Liver (tissue), 9 donors: ENCODE results near the gene CHID1. TPM values are rescaled to one million over a fixed set of nuclear protein-coding genes. Genes with fewer than 3 reads are reported as not detected.
A peak's percentile ranks its signal among the peaks of the same experiment; 100 is the strongest.

Experiments
- DNase-seq: peaks from one replicate; pipeline ENCODE4 v3.0.0-alpha.2; 2017; ENCODE audit warnings: low spot score
- H3K27ac ChIP-seq, 2 donors: one replicate each; pipeline ENCODE4 v1.7.0; 2013; ENCODE audit warnings: inconsistent platforms in 2 of 2, low read length in 2 of 2, control low read depth in 1 of 2, low read depth in 1 of 2, mild to moderate bottlenecking in 1 of 2
- H3K27me3 ChIP-seq, 4 donors: one replicate each; pipeline versions ENCODE4 v1.6.1 to v1.7.0; 2013; ENCODE audit warnings: low read length in 3 of 4, inconsistent platforms in 1 of 4, mild to moderate bottlenecking in 1 of 4, moderate library complexity in 1 of 4; ENCODE audit not compliant: control insufficient read depth in 4 of 4, insufficient read depth in 4 of 4
- H3K36me3 ChIP-seq, 4 donors: one replicate each; pipeline versions ENCODE4 v1.6.1 to v1.7.0; 2013; ENCODE audit warnings: low read length in 3 of 4, mild to moderate bottlenecking in 3 of 4, low read depth in 1 of 4, moderate library complexity in 1 of 4; ENCODE audit not compliant: control insufficient read depth in 4 of 4, insufficient read depth in 3 of 4
- H3K4me1 ChIP-seq, 4 donors: one replicate each; pipeline versions ENCODE4 v1.6.1 to v1.7.0; 2013; ENCODE audit warnings: low read length in 3 of 4, mild to moderate bottlenecking in 3 of 4, moderate library complexity in 1 of 4; ENCODE audit not compliant: control insufficient read depth in 4 of 4, insufficient read depth in 4 of 4
- H3K4me3 ChIP-seq, 3 donors: one replicate each; pipeline versions ENCODE4 v1.6.1 to v1.7.0; 2013; ENCODE audit warnings: low read length in 3 of 3, control low read depth in 1 of 3, low read depth in 1 of 3, mild to moderate bottlenecking in 1 of 3
- H3K9ac ChIP-seq, 2 donors: one replicate each; pipeline ENCODE4 v1.7.0; 2013; ENCODE audit warnings: low read length in 2 of 2, mild to moderate bottlenecking in 2 of 2, moderate library complexity in 2 of 2, control low read depth in 1 of 2, low read depth in 1 of 2
- H3K9me3 ChIP-seq, 4 donors: one replicate each; pipeline versions ENCODE4 v1.6.1 to v1.7.0; 2013; ENCODE audit warnings: low read length in 3 of 4; ENCODE audit not compliant: control insufficient read depth in 4 of 4
- CTCF ChIP-seq: fragments of 150-350 bp; IDR thresholded peaks from 2 replicates; pipeline ENCODE4 v1.5.1; 2017; ENCODE audit warnings: improper control_type of control experiment, low read depth, low read length; ENCODE audit not compliant: missing input control
- EGR1 ChIP-seq, 2 donors: IDR thresholded peaks; 2 replicates each; pipeline ENCODE4 v1.6.1; 2016 to 2018; ENCODE audit warnings: antibody characterized with exemption in 2 of 2, low read depth in 2 of 2
- FOXA1 ChIP-seq: IDR thresholded peaks from 2 replicates; pipeline ENCODE4 v1.6.1; 2016; ENCODE audit warnings: antibody characterized with exemption
- FOXA2 ChIP-seq: IDR thresholded peaks from 2 replicates; pipeline ENCODE4 v1.6.1; 2016; ENCODE audit warnings: antibody characterized with exemption
- GABPA ChIP-seq, 2 donors: IDR thresholded peaks in 1 of 2; conservative IDR thresholded peaks in 1 of 2; 2 replicates each; pipeline ENCODE4 v1.6.1; 2016; ENCODE audit warnings: antibody characterized with exemption in 2 of 2, mild to moderate bottlenecking in 1 of 2, moderate library complexity in 1 of 2
- HNF4A ChIP-seq, 2 donors: conservative IDR thresholded peaks; 2 replicates each; pipeline ENCODE4 v1.6.1; 2016; ENCODE audit warnings: antibody characterized with exemption in 2 of 2, mild to moderate bottlenecking in 2 of 2
- HNF4G ChIP-seq: IDR thresholded peaks from 2 replicates; pipeline ENCODE4 v1.6.1; 2016; ENCODE audit warnings: antibody characterized with exemption
- JUND ChIP-seq, 2 donors: IDR thresholded peaks; 2 replicates each; pipeline ENCODE4 v1.6.1; 2016; ENCODE audit warnings: antibody characterized with exemption in 2 of 2
- MAX ChIP-seq: IDR thresholded peaks from 2 replicates; pipeline ENCODE4 v1.6.1; 2016; ENCODE audit warnings: antibody characterized with exemption
- NR2F2 ChIP-seq: IDR thresholded peaks from 2 replicates; pipeline ENCODE4 v1.6.1; 2016; ENCODE audit warnings: antibody characterized with exemption
- RAD21 ChIP-seq, 2 donors: IDR thresholded peaks; 2 replicates each; pipeline ENCODE4 v1.6.1; 2016; ENCODE audit warnings: antibody characterized with exemption in 2 of 2, mild to moderate bottlenecking in 2 of 2
- REST ChIP-seq: IDR thresholded peaks from 2 replicates; pipeline ENCODE4 v1.6.1; 2016; ENCODE audit warnings: antibody characterized with exemption, mild to moderate bottlenecking
- RXRA ChIP-seq, 2 donors: IDR thresholded peaks; 2 replicates each; pipeline ENCODE4 v1.6.1; 2017 to 2018; ENCODE audit warnings: antibody characterized with exemption in 2 of 2, mild to moderate bottlenecking in 1 of 2
- SP1 ChIP-seq: IDR thresholded peaks from 2 replicates; pipeline ENCODE4 v1.6.1; 2018; ENCODE audit warnings: antibody characterized with exemption, mild to moderate bottlenecking
- TAF1 ChIP-seq: conservative IDR thresholded peaks from 2 replicates; pipeline ENCODE4 v1.6.1; 2016; ENCODE audit warnings: antibody characterized with exemption, mild to moderate bottlenecking
- YY1 ChIP-seq: IDR thresholded peaks from 2 replicates; pipeline ENCODE4 v1.6.1; 2016; ENCODE audit warnings: antibody characterized with exemption, mild to moderate bottlenecking
- ZBTB33 ChIP-seq: IDR thresholded peaks from 2 replicates; pipeline ENCODE4 v1.6.1; 2016; ENCODE audit warnings: antibody characterized with exemption
- WGBS: extraction: QIAGEN DNeasy Blood & Tissue Kit; methylation state at CpG from one replicate; pipeline ENCODE4 v1.1.7; 2013; 5-methylcytosine and 5-hydroxymethylcytosine counted together
- polyA plus RNA-seq, 2 donors: library from polyadenylated mRNA; stranded (reverse) in 1 of 2; unstranded in 1 of 2; fragments of 200-250 nt in 1 of 2; fragments of >200 nt in 1 of 2; fragmentation: Nextera tagmentation in 1 of 2; extraction: Ambion mirVana in 1 of 2; gene quantifications; one replicate each; pipeline versions ENCODE4 v1.2.1 to v1.2.3, GENCODE V29; 2013 to 2015
- total RNA-seq, 2 donors: library from RNA; depleted of rRNA; stranded (reverse); fragments of >200 nt; gene quantifications; one replicate each; pipeline ENCODE4 v1.2.3, GENCODE V29; 2014
- TF ChIP-seq, protein P1 (sequence below): IDR thresholded peaks from 2 replicates; pipeline ENCODE4 v1.6.1; 2016; ENCODE audit warnings: antibody characterized with exemption
- donor health status: healthy.
- donor health status: healthy.
- donor health status: healthy.
- donor health status: healthy.
- donor health status: healthy.

The CHID1 gene
- total and polyA plus RNA-seq, 4 donors: 39.5 to 68.8 (median 59.1) TPM

- Histone ChIP-seq H3K4me3 (no peak overlapping the region), H3K27ac (no peak overlapping the region), H3K4me1 (peaks cover 8 to 20% (median 14%) of the 10 kb centered on the region in 4 donors), H3K27me3 (no peaks in the 10 kb centered on the region), H3K9ac (no peak overlapping the region), H3K36me3 (peaks cover 2 to 7% (median 5%) of the 10 kb centered on the region in 4 donors), H3K9me3 (no peaks in the 10 kb centered on the region)
- DNase-seq: no peak
- TF ChIP-seq ZBTB33 (no peak), NR2F2 (no peak), FOXA1 (no peak)
- WGBS: 82% methylated on average over 13 of the region's 13 CpGs
Observed at GRCh38 chr11:944711-945470, 34.3 kb upstream of the CHID1 start.

DNA sequence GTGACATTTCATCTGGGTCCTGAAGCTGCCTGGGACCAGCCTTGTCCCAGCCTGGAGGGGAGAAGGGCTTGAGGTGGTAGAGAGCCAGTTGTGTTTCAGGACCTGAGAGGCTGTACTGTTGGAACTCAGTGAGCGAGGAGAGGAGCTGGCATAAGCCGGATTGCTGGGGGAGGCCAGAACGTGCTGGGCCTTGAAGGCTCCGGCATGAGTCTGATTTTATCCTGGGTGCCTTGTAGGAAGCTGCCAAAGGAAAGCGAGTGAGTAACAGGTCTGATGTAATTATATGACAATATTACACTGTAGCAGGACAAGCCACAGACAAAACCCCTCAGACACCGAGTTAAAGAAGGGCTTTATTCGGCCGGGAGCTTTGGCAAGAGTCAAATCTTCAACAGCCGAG is 32.2 kb upstream of the CHID1 start:
- WGBS: 77% methylated on average over 9 of the region's 9 CpGs
- Histone ChIP-seq H3K27me3 (no peaks in the 10 kb centered on the region), H3K4me3 (no peak overlapping the region), H3K27ac (peak overlapping the region in 1 of 2 donors; percentile 46), H3K4me1 (peaks cover 8 to 29% (median 19%) of the 10 kb centered on the region in 4 donors), H3K9ac (no peak overlapping the region), H3K36me3 (peaks cover 2 to 5% (median 3%) of the 10 kb centered on the region in 4 donors), H3K9me3 (no peaks in the 10 kb centered on the region)
- TF ChIP-seq, protein P1, sequence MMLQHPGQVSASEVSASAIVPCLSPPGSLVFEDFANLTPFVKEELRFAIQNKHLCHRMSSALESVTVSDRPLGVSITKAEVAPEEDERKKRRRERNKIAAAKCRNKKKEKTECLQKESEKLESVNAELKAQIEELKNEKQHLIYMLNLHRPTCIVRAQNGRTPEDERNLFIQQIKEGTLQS: no peak
- TF ChIP-seq YY1: no peak
- TF ChIP-seq RXRA (IDR thresholded peaks at IDR 0.05): no peak
- TF ChIP-seq GABPA (IDR thresholded peaks at IDR 0.05 in 1 of 2, conservative IDR thresholded peaks at IDR 0.05 in 1 of 2): no peak
- TF ChIP-seq EGR1 (IDR thresholded peaks at IDR 0.05; ENCODE audit: low read depth in 2 of 2): no peak
- no peak for TF ChIP-seq CTCF
- no peak for TF ChIP-seq REST
- TF ChIP-seq HNF4A (conservative IDR thresholded peaks at IDR 0.05): no peak
- no peak for TF ChIP-seq FOXA1
- no peak for TF ChIP-seq MAX
- no peak for TF ChIP-seq FOXA2
- TF ChIP-seq NR2F2: no peak
- no peak for TF ChIP-seq ZBTB33
- no peak for TF ChIP-seq HNF4G
- TF ChIP-seq RAD21 (IDR thresholded peaks at IDR 0.05): no peak
- no peak for TF ChIP-seq JUND (IDR thresholded peaks at IDR 0.05)
- TF ChIP-seq TAF1: no peak
- no peak for TF ChIP-seq SP1
- no peak for DNase-seq
